C4-2B (cell line): ENCODE results near the gene OSBPL3.

Source experiments
- ZFX ChIP-seq: fragments of 450-650 bp; IDR thresholded peaks from 2 replicates; pipeline ENCODE4 v1.6.1; 2017
- TF ChIP-seq, protein P1 (sequence below): fragments of 450-650 bp; conservative IDR thresholded peaks from 2 replicates; pipeline ENCODE4 v1.5.1; 2017; ENCODE audit warnings: mild to moderate bottlenecking

DNA sequence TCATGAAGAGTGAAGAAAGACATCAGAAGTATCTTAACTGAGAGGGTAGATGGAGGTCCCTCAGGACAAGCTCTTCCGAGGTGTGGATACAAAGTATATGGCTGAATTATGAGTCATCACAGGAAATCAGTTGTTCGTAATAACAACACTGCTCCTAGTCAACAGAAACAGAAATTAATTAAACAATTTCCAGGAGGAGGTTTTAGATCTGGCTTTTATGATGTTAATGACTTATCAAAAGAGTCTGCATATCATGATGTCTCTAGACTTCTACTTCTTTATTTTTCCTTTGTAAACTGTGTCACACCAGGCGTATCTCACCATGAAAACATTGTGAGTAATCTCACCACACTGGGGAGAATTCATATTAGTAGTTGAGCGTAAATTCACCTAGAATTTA, 31.2 kb downstream of the OSBPL3 start:
- TF ChIP-seq, protein P1, sequence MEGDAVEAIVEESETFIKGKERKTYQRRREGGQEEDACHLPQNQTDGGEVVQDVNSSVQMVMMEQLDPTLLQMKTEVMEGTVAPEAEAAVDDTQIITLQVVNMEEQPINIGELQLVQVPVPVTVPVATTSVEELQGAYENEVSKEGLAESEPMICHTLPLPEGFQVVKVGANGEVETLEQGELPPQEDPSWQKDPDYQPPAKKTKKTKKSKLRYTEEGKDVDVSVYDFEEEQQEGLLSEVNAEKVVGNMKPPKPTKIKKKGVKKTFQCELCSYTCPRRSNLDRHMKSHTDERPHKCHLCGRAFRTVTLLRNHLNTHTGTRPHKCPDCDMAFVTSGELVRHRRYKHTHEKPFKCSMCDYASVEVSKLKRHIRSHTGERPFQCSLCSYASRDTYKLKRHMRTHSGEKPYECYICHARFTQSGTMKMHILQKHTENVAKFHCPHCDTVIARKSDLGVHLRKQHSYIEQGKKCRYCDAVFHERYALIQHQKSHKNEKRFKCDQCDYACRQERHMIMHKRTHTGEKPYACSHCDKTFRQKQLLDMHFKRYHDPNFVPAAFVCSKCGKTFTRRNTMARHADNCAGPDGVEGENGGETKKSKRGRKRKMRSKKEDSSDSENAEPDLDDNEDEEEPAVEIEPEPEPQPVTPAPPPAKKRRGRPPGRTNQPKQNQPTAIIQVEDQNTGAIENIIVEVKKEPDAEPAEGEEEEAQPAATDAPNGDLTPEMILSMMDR = no peak
- no peak for TF ChIP-seq ZFX
